NCI-H1092 (cell line): ENCODE results near the gene KRCC1.
"Not testable (repeated sequence)": the region's sequence is repeated elsewhere in the genome, so short reads cannot be mapped to it uniquely, and the experiment has no call there.

ENCODE experiments used
- DNase-seq: peaks from one replicate; lab custom pipeline; 2025; lab: John Stamatoyannopoulos, UW

Gene KRCC1

GRCh38 chr2:88000474-88000873 lies 55.1 kb downstream of the KRCC1 start:
- DNase-seq: not testable (repeated sequence)

GRCh38 chr2:87996570-87996969 lies 59.0 kb downstream of the KRCC1 start:
- DNase-seq: no peak

- DNase-seq: no peak
Observed at GRCh38 chr2:87995756-87996155, 59.8 kb downstream of the KRCC1 start.

- DNase-seq: not testable (repeated sequence)
Observed at GRCh38 chr2:87994304-87994850, 61.2 kb downstream of the KRCC1 start.

GRCh38 chr2:87992569-87992968 lies 63.0 kb downstream of the KRCC1 start:
- DNase-seq: not testable (repeated sequence)

GRCh38 chr2:87987473-87987872 lies 68.1 kb downstream of the KRCC1 start:
- not testable (repeated sequence) for DNase-seq

GRCh38 chr2:87985902-87986301 lies 69.7 kb downstream of the KRCC1 start:
- not testable (repeated sequence) for DNase-seq

GRCh38 chr2:87981182-87981581 lies 74.4 kb downstream of the KRCC1 start:
- DNase-seq: not testable (repeated sequence)
